Calu3 (cell line): ENCODE measurements around the gene EFR3B. TPM values are rescaled to one million over a fixed set of nuclear protein-coding genes. Genes with fewer than 3 reads are reported as not detected.

Source experiments
- BruUV-seq: library from RNA; stranded (reverse); fragments of 400-500 nt; replicated peaks from 2 replicates; lab custom pipeline; 2021; lab: Mats Ljungman, UMichigan
- CTCF ChIA-PET: fragments of 300-600 bp; sonication (Branson Sonifier 250); formaldehyde crosslinking; loops from one replicate; lab custom pipeline; 2022; ENCODE audit warnings: antibody characterized with exemption; lab: Charles Lee
- DNase-seq: peaks from one replicate; pipeline ENCODE4 v3.0.0; 2022
- H3K27ac Mint-ChIP-seq: one replicate; pipeline ENCODE4 v1.8.0; 2022; ENCODE audit warnings: mixed read lengths; ENCODE audit not compliant: unreplicated experiment
- H3K27me3 Mint-ChIP-seq: one replicate; pipeline ENCODE4 v1.8.0; 2022; ENCODE audit warnings: mixed read lengths; ENCODE audit not compliant: unreplicated experiment
- H3K36me3 Mint-ChIP-seq: one replicate; pipeline ENCODE4 v1.8.0; 2022; ENCODE audit warnings: mild to moderate bottlenecking, moderate library complexity, mixed read lengths; ENCODE audit not compliant: insufficient read depth, unreplicated experiment
- H3K4me1 Mint-ChIP-seq: one replicate; pipeline ENCODE4 v1.8.0; 2022; ENCODE audit warnings: mild to moderate bottlenecking, low read depth, mixed read lengths; ENCODE audit not compliant: unreplicated experiment
- H3K4me3 Mint-ChIP-seq: one replicate; pipeline ENCODE4 v1.8.0; 2022; ENCODE audit warnings: mild to moderate bottlenecking, low read depth, moderate library complexity, mixed read lengths; ENCODE audit not compliant: unreplicated experiment
- H3K9me3 Mint-ChIP-seq: one replicate; pipeline ENCODE4 v1.8.0; 2022; ENCODE audit warnings: low read depth, mixed read lengths; ENCODE audit not compliant: unreplicated experiment
- intact Hi-C: fragments of 100-400 bp; cut with micrococcal nuclease; formaldehyde crosslinking; loops from one replicate; pipeline ENCODE4 v1.10.0; 2022; ENCODE audit not compliant: unreplicated experiment
- total RNA-seq: library from RNA; stranded (reverse); gene quantifications from 2 replicates; pipeline ENCODE4 v1.2.3, GENCODE V29; 2022
- TF ChIP-seq, protein P1 (sequence below): fragments of 200-600 bp; IDR thresholded peaks from one replicate; pipeline ENCODE4 v1.8.0; 2022; ENCODE audit warnings: antibody characterized with exemption; ENCODE audit not compliant: unreplicated experiment

EFR3B gene
- total RNA-seq, 1 experiment from 2014 or later, result 0.17 TPM

DNA sequence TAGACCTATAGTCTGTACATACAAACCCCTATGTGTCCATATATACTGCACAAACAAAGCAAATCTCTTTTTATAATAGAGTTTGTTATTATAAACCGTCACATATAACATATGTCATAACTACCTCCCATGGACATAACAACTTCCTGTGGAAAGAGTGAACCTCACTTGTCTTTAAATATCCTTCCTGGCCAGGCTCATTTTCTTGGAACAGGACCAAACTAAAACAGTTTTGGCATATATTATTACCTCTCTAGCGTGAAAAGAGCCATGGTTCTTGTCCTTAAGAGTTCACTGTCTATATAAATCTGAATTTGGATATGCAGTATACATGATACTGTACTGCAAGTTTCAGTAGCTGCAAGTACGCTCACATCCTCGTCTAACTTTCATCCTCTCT is 41.8 kb upstream of the EFR3B start:
- no peak overlapping the region for H3K27ac Mint-ChIP-seq
- CTCF ChIA-PET, result no interaction called here

DNA sequence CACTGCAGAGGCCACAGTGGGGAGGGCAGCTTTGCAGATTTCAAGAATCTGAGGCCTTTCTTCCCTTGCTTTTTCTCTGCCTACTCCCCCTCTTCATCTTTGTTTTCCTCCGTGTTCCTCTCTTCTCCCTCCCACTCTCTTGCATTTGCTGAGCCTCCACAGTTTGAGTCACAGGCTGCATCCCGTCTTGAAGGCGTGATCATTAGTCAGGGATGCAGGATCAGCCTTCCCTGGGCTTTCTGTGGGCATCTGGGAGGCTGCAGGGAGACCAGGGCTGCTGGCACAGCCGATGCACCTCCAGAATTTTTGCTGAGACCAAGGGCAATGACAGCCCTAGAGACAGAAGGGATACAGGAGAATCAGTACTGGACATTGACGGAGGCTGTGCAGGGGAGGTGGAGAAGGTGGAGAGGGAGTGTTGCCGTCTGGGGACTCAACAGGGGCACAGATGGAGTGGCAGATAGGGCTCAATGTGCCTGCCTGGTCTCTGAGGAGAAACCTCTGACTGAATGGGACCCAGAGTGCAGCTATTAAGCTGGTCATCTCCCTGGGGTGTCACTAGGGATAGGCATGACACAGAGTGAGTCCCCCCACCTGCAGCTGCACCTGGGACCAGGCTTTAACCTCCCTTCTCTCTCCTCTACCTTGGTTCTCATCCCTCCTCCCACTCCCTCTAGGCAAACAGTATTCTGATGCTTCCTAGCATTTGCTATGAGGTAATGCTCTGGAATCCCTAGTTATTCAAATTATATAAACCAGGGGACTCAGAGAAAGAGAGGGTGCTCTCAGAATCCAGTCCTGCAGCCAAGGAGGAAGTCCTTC is 41.2 kb upstream of the EFR3B start:
- H3K4me1 Mint-ChIP-seq, result peaks cover 8% of the 10 kb centered on the region
- no peaks in the 10 kb centered on the region for H3K36me3 Mint-ChIP-seq
- H3K27ac Mint-ChIP-seq, result no peak overlapping the region
- DNase-seq, result no peak
- intact Hi-C loops, result no loop called here
- H3K9me3 Mint-ChIP-seq, result no peaks in the 10 kb centered on the region
- no peak overlapping the region for H3K4me3 Mint-ChIP-seq
- BruUV-seq, result no TSS peak
- H3K27me3 Mint-ChIP-seq, result peaks cover 26% of the 10 kb centered on the region
- TF ChIP-seq, protein P1, sequence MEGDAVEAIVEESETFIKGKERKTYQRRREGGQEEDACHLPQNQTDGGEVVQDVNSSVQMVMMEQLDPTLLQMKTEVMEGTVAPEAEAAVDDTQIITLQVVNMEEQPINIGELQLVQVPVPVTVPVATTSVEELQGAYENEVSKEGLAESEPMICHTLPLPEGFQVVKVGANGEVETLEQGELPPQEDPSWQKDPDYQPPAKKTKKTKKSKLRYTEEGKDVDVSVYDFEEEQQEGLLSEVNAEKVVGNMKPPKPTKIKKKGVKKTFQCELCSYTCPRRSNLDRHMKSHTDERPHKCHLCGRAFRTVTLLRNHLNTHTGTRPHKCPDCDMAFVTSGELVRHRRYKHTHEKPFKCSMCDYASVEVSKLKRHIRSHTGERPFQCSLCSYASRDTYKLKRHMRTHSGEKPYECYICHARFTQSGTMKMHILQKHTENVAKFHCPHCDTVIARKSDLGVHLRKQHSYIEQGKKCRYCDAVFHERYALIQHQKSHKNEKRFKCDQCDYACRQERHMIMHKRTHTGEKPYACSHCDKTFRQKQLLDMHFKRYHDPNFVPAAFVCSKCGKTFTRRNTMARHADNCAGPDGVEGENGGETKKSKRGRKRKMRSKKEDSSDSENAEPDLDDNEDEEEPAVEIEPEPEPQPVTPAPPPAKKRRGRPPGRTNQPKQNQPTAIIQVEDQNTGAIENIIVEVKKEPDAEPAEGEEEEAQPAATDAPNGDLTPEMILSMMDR, result no peak
- CTCF ChIA-PET, result no interaction called here

More for the DNA sequence above, 41.8 kb upstream of the EFR3B start:
- TF ChIP-seq, protein P1, result no peak
- intact Hi-C loops, result no loop called here
- Mint-ChIP-seq H3K36me3 (no peaks in the 10 kb centered on the region), H3K27me3 (peaks cover 21% of the 10 kb centered on the region), H3K4me3 (no peak overlapping the region), H3K4me1 (peaks cover 8% of the 10 kb centered on the region), H3K9me3 (no peaks in the 10 kb centered on the region)
- no peak for DNase-seq
- no TSS peak for BruUV-seq

DNA sequence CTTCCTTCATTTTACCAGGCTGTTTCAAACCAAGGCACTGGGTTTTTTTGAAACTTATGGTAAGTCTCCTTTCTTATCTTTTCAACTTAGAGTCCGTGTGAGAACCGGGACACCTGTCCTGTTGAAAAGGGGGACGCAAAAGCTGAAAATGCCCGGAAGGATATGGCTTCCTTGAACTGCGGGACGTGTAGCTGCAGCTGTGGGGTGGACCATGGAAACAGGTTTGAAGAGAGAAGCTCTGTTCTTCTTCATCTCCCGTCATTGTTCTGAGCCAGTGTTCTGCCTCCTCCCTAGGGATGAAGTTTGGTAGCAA is 40.6 kb upstream of the EFR3B start:
- intact Hi-C loops, result no loop called here
- Mint-ChIP-seq H3K9me3 (no peaks in the 10 kb centered on the region), H3K27ac (no peak overlapping the region), H3K36me3 (no peaks in the 10 kb centered on the region), H3K27me3 (peaks cover 29% of the 10 kb centered on the region), H3K4me3 (no peak overlapping the region), H3K4me1 (peaks cover 8% of the 10 kb centered on the region)
- BruUV-seq, result no TSS peak
- TF ChIP-seq, protein P1, result no peak
- CTCF ChIA-PET, result no interaction called here
- DNase-seq, result no peak

DNA sequence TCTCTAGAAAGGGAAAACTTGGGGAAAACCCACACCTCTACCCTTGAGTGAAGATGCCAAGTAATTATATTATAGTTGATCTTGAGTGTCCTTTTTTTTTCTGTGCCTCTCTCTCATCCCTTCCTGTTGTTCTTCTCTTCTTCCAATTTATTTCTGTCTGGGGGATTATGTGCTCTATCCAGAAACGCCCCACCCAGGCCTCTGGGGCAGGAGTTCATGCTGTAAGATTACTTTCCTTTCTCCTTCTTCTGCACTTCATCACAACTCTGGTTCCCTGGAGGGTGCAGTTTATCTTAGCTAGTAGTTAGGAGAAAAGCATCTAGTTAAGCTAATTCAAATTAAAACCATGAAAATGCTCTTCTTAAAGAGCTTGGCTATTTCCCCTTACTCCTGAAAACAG is 39.8 kb upstream of the EFR3B start:
- TF ChIP-seq, protein P1, result no peak
- no TSS peak for BruUV-seq
- CTCF ChIA-PET, result interaction anchor here (0.6 to 0.7 kb wide), 2 partner anchors 23 to 57 kb away, joined by 5 read pairs; no protein-coding TSS in a partner anchor
- no peaks in the 10 kb centered on the region for H3K9me3 Mint-ChIP-seq
- H3K4me1 Mint-ChIP-seq, result peaks cover 2% of the 10 kb centered on the region
- H3K4me3 Mint-ChIP-seq, result no peak overlapping the region
- H3K27me3 Mint-ChIP-seq, result peaks cover 29% of the 10 kb centered on the region
- H3K36me3 Mint-ChIP-seq, result no peaks in the 10 kb centered on the region
- intact Hi-C loops, result no loop called here
- no peak for DNase-seq
- no peak overlapping the region for H3K27ac Mint-ChIP-seq
